T-cell (primary cell): ENCODE data around the gene TLE7. TPM values are rescaled to one million over a fixed set of nuclear protein-coding genes. Genes with fewer than 3 reads are reported as not detected.

Experiments
- ATAC-seq, 4 experiments: fragments of 200-7000 bp in 3 of 4; fragments of 150-1000 bp in 1 of 4; cut with Tn5 transposase; replicated peaks in 1 of 4; 1 replicate in 3 of 4; 2 replicates in 1 of 4; pipeline ENCODE4 v1.10.0; 2021; ENCODE audit warnings: moderate library complexity in 3 of 4, mild to moderate bottlenecking in 2 of 4, moderate number of reproducible peaks in 1 of 4
- CTCF ChIA-PET, 2 donors: fragments of 300-600 bp; sonication (Branson Sonifier 250); formaldehyde crosslinking; loops; one replicate each; lab custom pipeline; 2022; ENCODE audit warnings: antibody characterized with exemption in 2 of 2; lab: Charles Lee
- POLR2A ChIA-PET, 2 donors: fragments of 300-600 bp; sonication (Branson Sonifier 250); formaldehyde crosslinking; loops; one replicate each; lab custom pipeline; 2022; ENCODE audit warnings: antibody characterized with exemption in 2 of 2; lab: Charles Lee
- DNase-seq, 35 experiments: peaks; one replicate each; pipeline versions ENCODE4 v3.0.0 to v3.0.0-alpha.2; 2013 to 2023
- H3K27ac ChIP-seq: one replicate; pipeline ENCODE4 v1.5.1; 2013; ENCODE audit warnings: low read length
- H3K27me3 ChIP-seq, 2 experiments: replicated peaks in 1 of 2; 1 replicate in 1 of 2; 2 replicates in 1 of 2; pipeline versions ENCODE4 v1.6.1 to v1.7.0; 2013; ENCODE audit warnings: low read length in 1 of 2, mixed read lengths in 1 of 2; ENCODE audit not compliant: control insufficient read depth in 2 of 2, insufficient read depth in 2 of 2; ENCODE audit errors: extremely low read depth in 1 of 2
- H3K36me3 ChIP-seq, 2 donors: 1 replicate in 1 of 2; 2 replicates in 1 of 2; pipeline versions ENCODE4 v1.6.1 to v1.7.0; 2013; ENCODE audit warnings: low read length in 1 of 2; ENCODE audit not compliant: control insufficient read depth in 2 of 2, insufficient read depth in 1 of 2; ENCODE audit errors: extremely low read depth in 1 of 2
- H3K4me1 ChIP-seq, 2 experiments: 1 replicate in 1 of 2; 2 replicates in 1 of 2; pipeline versions ENCODE4 v1.6.1 to v1.7.0; 2013; ENCODE audit warnings: low read length in 2 of 2, mixed read lengths in 1 of 2; ENCODE audit not compliant: insufficient read depth in 2 of 2, control insufficient read depth in 1 of 2; ENCODE audit errors: extremely low read depth in 1 of 2
- H3K4me3 ChIP-seq, 2 donors: 1 replicate in 1 of 2; 2 replicates in 1 of 2; pipeline versions ENCODE4 v1.5.1 to v1.7.0; 2013; ENCODE audit warnings: mild to moderate bottlenecking in 2 of 2, low read length in 1 of 2, moderate library complexity in 1 of 2; ENCODE audit not compliant: control insufficient read depth in 1 of 2; ENCODE audit errors: extremely low read depth in 1 of 2
- H3K9me3 ChIP-seq: 2 replicates; pipeline ENCODE4 v1.7.0; 2013
- H3K27ac Mint-ChIP-seq, 2 donors: one replicate each; pipeline ENCODE4 v1.8.0; 2020 to 2021; ENCODE audit warnings: mild to moderate bottlenecking in 2 of 2, mixed read lengths in 2 of 2
- H3K27me3 Mint-ChIP-seq, 2 donors: one replicate each; pipeline ENCODE4 v1.8.0; 2021 to 2022; ENCODE audit warnings: mixed read lengths in 2 of 2
- H3K36me3 Mint-ChIP-seq: one replicate; pipeline ENCODE4 v1.8.0; 2021; ENCODE audit warnings: mixed read lengths
- H3K4me1 Mint-ChIP-seq, 3 donors: one replicate each; pipeline ENCODE4 v1.8.0; 2020 to 2022; ENCODE audit warnings: mixed read lengths in 3 of 3, mild to moderate bottlenecking in 1 of 3
- H3K4me3 Mint-ChIP-seq, 3 donors: one replicate each; pipeline ENCODE4 v1.8.0; 2020 to 2022; ENCODE audit warnings: mild to moderate bottlenecking in 3 of 3, mixed read lengths in 3 of 3, moderate library complexity in 3 of 3
- H3K9me3 Mint-ChIP-seq, 3 donors: one replicate each; pipeline ENCODE4 v1.8.0; 2020 to 2022; ENCODE audit warnings: mixed read lengths in 3 of 3
- WGBS: methylation state at CpG from one replicate; pipeline ENCODE4 v1.1.5; 2013; ENCODE audit warnings: missing lambda C conversion rate; ENCODE audit not compliant: insufficient coverage; 5-methylcytosine and 5-hydroxymethylcytosine counted together
- total RNA-seq, 35 experiments: library from RNA in 6 of 35; stranded (reverse) in 6 of 35; fragments of 120-200 nt in 1 of 35; gene quantifications; one replicate each; pipeline versions ENCODE4 v1.2.1 to v1.2.4 and lab custom pipeline; 2013 to 2026

TLE7 gene
- total RNA-seq, 5 donors from 2014 or later (not counting 1 experiment from before 2014, with no cell fraction given): not detected

- no peak overlapping the region for H3K4me3 ChIP-seq
- Mint-ChIP-seq H3K4me1 (no peaks in the 10 kb centered on the region), H3K27ac (no peak overlapping the region), H3K9me3 (peaks cover 5 to 18% (median 14%) of the 10 kb centered on the region in 3 donors), H3K27me3 (peaks cover 23 to 39% of the 10 kb centered on the region in 2 donors), H3K4me3 (no peak overlapping the region), H3K36me3 (peaks cover 3% of the 10 kb centered on the region)
- WGBS: 41% methylated on average over 66 of the region's 71 CpGs
- peak in 3 of 4 experiments; percentile 20 to 40 (median 31) for ATAC-seq
- peak in 11 of 35 experiments; percentile 8 to 39 (median 22) for DNase-seq
- POLR2A ChIA-PET: no interaction called here
- H3K27ac ChIP-seq: no peak overlapping the region
- CTCF ChIA-PET: no interaction called here
- peaks cover 0 to 22% of the 10 kb centered on the region in 2 experiments for H3K27me3 ChIP-seq
- H3K4me1 ChIP-seq: no peaks in the 10 kb centered on the region
- no peaks in the 10 kb centered on the region for H3K9me3 ChIP-seq
- no peaks in the 10 kb centered on the region for H3K36me3 ChIP-seq
These were observed 355 bp downstream of the TLE7 start for GRCh38 chr16:71441348-71442050.

- CTCF ChIA-PET: interaction anchor here in 1 of 2 donors (0.9 kb wide), 1 partner anchor 59 kb away, joined by 3 read pairs; no protein-coding TSS in a partner anchor
These were observed 1.0 kb downstream of the TLE7 start for GRCh38 chr16:71440669-71441347.

GRCh38 chr16:71439523-71439922 lies 2.3 kb downstream of the TLE7 start:
- H3K36me3 Mint-ChIP-seq: no peaks in the 10 kb centered on the region
- H3K27me3 Mint-ChIP-seq: peaks cover 28 to 49% of the 10 kb centered on the region in 2 donors
- Histone ChIP-seq H3K27me3 (peaks cover 0 to 25% of the 10 kb centered on the region in 2 experiments), H3K27ac (no peak overlapping the region), H3K36me3 (no peaks in the 10 kb centered on the region), H3K4me3 (no peak overlapping the region), H3K4me1 (no peaks in the 10 kb centered on the region), H3K9me3 (no peaks in the 10 kb centered on the region)
- ChIA-PET CTCF (no interaction called here), POLR2A (no interaction called here)
- no peak overlapping the region for H3K4me3 Mint-ChIP-seq
- ATAC-seq (no peak), DNase-seq (no peak)
- no CpG with 5 or more reads among the region's 3 CpGs for WGBS
- H3K27ac Mint-ChIP-seq: no peak overlapping the region
- H3K4me1 Mint-ChIP-seq: no peaks in the 10 kb centered on the region
- H3K9me3 Mint-ChIP-seq: peaks cover 4 to 6% (median 5%) of the 10 kb centered on the region in 3 donors

More at GRCh38 chr16:71440669-71441347, 1.0 kb downstream of the TLE7 start:
- Histone ChIP-seq H3K27ac (no peak overlapping the region), H3K4me3 (no peak overlapping the region), H3K9me3 (no peaks in the 10 kb centered on the region), H3K4me1 (no peaks in the 10 kb centered on the region), H3K36me3 (no peaks in the 10 kb centered on the region), H3K27me3 (peaks cover 0 to 25% of the 10 kb centered on the region in 2 experiments)
- H3K36me3 Mint-ChIP-seq: peaks cover 1% of the 10 kb centered on the region
- DNase-seq (peak in 1 of 35 experiments; percentile 18), ATAC-seq (no peak)
- H3K27me3 Mint-ChIP-seq: peaks cover 28 to 46% of the 10 kb centered on the region in 2 donors
- 64% methylated on average over 19 of the region's 25 CpGs for WGBS
- no peak overlapping the region for H3K27ac Mint-ChIP-seq
- H3K4me3 Mint-ChIP-seq: no peak overlapping the region
- POLR2A ChIA-PET: no interaction called here
- no peaks in the 10 kb centered on the region for H3K4me1 Mint-ChIP-seq
- H3K9me3 Mint-ChIP-seq: peaks cover 5 to 16% (median 12%) of the 10 kb centered on the region in 3 donors

GRCh38 chr16:71436473-71436872 lies 5.4 kb downstream of the TLE7 start:
- ChIA-PET CTCF (interaction anchor here in 1 of 2 donors (0.7 kb wide), 1 partner anchor 525 kb away, joined by 7 read pairs; no protein-coding TSS in a partner anchor), POLR2A (interaction anchor here in 1 of 2 donors (0.6 kb wide), 1 partner anchor 10 kb away, joined by 3 read pairs; no protein-coding TSS in a partner anchor)
- Histone ChIP-seq H3K4me3 (no peak overlapping the region), H3K9me3 (no peaks in the 10 kb centered on the region), H3K36me3 (no peaks in the 10 kb centered on the region), H3K4me1 (no peaks in the 10 kb centered on the region), H3K27me3 (peaks cover 0 to 40% of the 10 kb centered on the region in 2 experiments), H3K27ac (no peak overlapping the region)
- no peaks in the 10 kb centered on the region for H3K36me3 Mint-ChIP-seq
- DNase-seq (no peak), ATAC-seq (no peak)
- no peak overlapping the region for H3K4me3 Mint-ChIP-seq
- H3K27me3 Mint-ChIP-seq: peaks cover 40 to 56% of the 10 kb centered on the region in 2 donors
- H3K4me1 Mint-ChIP-seq: no peaks in the 10 kb centered on the region
- no peak overlapping the region for H3K27ac Mint-ChIP-seq
- 76% methylated on average over 3 of the region's 7 CpGs for WGBS
- no peaks in the 10 kb centered on the region for H3K9me3 Mint-ChIP-seq

- H3K36me3 ChIP-seq: no peaks in the 10 kb centered on the region
- ATAC-seq (no peak), DNase-seq (no peak)
- no peaks in the 10 kb centered on the region for H3K4me1 ChIP-seq
- H3K27ac ChIP-seq: no peak overlapping the region
- H3K4me3 ChIP-seq: no peak overlapping the region
- Mint-ChIP-seq H3K27ac (no peak overlapping the region), H3K27me3 (peaks cover 46 to 53% of the 10 kb centered on the region in 2 donors), H3K9me3 (no peaks in the 10 kb centered on the region), H3K4me1 (no peaks in the 10 kb centered on the region), H3K4me3 (no peak overlapping the region), H3K36me3 (no peaks in the 10 kb centered on the region)
- peaks cover 0 to 37% of the 10 kb centered on the region in 2 experiments for H3K27me3 ChIP-seq
- ChIA-PET POLR2A (no interaction called here), CTCF (interaction anchor here (0.6 to 0.7 kb wide), 2 partner anchors 20 to 77 kb away, joined by 3 to 4 read pairs; no protein-coding TSS in a partner anchor)
- no peaks in the 10 kb centered on the region for H3K9me3 ChIP-seq
- WGBS: 64% methylated on average over 6 of the region's 6 CpGs
These were observed 8.9 kb downstream of the TLE7 start for GRCh38 chr16:71432906-71433305.

GRCh38 chr16:71431991-71432390 lies 9.9 kb downstream of the TLE7 start:
- CTCF ChIA-PET: no interaction called here
- H3K9me3 ChIP-seq: no peaks in the 10 kb centered on the region
- no peak for DNase-seq
- no peaks in the 10 kb centered on the region for H3K4me1 ChIP-seq
- H3K36me3 ChIP-seq: no peaks in the 10 kb centered on the region
- no peak overlapping the region for H3K4me3 ChIP-seq
- WGBS: 70% methylated on average over 3 of the region's 9 CpGs
- H3K4me1 Mint-ChIP-seq: peaks cover 0 to 3% (median 0%) of the 10 kb centered on the region in 3 donors
- no peak for ATAC-seq
- H3K27ac Mint-ChIP-seq: no peak overlapping the region
- POLR2A ChIA-PET: no interaction called here
- H3K27me3 Mint-ChIP-seq: peaks cover 37 to 51% of the 10 kb centered on the region in 2 donors
- H3K27ac ChIP-seq: no peak overlapping the region
- H3K36me3 Mint-ChIP-seq: no peaks in the 10 kb centered on the region
- no peaks in the 10 kb centered on the region for H3K9me3 Mint-ChIP-seq
- H3K27me3 ChIP-seq: peaks cover 0 to 41% of the 10 kb centered on the region in 2 experiments
- H3K4me3 Mint-ChIP-seq: no peak overlapping the region
